Medulla oblongata (tissue), 1 donor: ENCODE results near the gene MPZL2.

Experiments
- DNase-seq: peaks from one replicate; pipeline ENCODE4 v3.0.0-alpha.2; 2015; ENCODE audit errors: extremely low spot score

The MPZL2 gene

DNA sequence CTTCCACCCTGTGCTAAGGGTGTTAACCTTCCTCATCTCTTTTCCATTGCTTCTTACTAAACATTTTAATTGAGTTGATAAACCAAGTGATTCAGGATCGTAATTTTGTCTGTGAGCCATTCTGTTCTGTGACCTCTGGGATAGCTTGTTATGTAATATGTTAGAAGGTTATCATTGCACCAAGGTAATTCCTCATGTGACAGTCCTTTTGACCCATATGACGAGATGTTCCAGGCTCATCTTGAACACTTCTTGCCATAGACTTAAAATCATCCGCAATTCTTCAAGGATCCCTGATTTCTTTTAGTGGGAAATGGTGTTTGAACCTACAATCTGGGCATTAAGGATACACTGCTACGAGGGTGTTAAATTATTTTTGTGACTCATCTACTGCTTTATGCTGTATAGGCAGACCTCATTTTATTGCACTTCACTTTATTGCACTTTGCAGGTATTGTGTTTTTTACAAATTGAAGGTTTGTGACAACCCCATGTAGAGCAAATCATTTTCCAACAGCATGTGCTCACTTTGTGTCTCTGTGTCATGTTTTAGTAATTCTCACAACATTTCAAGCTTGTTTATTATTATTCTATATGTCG is 19.0 kb upstream of the MPZL2 start:
- DNase-seq: no peak

DNA sequence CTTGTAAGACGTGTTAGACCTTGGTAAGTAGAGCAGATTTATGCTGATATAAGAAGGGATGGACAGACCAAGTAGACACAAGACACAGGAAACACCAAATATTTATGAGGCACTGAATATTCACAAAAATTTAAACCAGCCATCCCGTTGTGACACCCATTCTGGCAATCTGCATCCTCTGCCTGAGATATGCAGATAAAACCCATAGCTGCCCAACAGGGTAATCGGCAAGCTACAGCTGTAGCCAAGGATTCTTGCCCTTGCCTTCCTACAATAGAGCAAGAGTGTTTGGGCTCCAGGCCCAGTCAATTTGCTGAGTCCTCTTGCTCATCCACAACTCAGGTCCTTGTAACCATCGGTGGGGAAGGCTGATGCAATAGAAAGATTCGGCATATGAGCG is 18.5 kb upstream of the MPZL2 start:
- DNase-seq: no peak

DNA sequence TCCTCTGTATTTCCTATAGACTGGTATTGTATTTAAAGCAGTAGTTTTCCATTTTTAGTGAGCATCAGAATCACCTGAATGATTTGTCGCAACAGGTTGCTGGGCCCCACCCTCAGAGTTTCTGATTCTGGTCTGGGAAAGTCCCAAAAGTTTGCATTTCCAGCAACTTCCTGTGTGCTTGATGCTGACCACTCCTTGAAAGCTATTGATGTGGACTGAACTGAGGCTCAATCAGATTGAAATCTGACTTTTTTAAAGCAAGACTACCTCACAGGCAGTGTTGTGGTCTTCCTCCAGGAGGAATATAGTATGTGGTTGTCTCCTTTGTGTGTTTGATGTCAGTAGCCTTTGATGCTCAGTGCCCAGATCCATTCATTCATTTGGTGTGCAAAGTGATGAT is 17.2 kb upstream of the MPZL2 start:
- DNase-seq: no peak

DNA sequence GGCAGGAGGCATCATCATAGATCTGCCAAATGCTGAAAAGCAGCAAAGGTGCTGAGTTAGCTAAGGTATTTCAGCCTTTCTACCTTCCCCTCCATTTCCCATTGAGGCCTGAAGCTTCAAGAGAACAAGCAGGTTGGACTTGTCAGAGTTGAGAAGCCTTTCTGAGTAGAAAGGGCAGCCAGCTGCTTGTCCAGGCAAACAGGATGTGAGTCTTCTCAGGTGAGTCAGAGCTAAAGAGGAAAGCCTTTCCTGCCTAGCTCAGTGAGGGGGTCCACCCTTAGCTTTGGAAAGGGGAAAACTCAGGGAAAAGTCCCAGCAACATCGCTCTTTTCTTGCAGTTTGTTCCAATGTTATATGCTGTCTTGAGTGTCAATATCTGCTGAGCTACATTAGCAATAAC is 13.2 kb upstream of the MPZL2 start:
- DNase-seq: no peak

DNA sequence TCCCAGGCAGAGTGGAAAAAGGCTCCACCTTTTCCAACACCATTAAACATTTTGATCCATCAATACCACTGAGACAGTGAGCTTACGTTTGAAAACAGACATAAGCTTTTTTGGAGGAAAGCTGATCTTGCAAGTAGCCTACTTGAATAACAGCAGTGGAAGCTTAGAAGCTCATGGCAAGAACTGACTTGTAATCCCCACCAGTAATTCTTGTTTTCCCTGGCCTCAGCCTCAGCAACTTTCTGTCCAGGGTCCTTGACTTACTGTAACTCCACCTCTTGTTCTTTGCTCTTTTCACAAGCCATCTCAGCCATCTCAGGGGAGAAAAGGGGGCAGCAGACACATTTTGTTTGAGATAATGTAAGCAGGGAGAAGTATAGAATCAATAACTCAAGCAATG is 12.3 kb upstream of the MPZL2 start:
- no peak for DNase-seq

DNA sequence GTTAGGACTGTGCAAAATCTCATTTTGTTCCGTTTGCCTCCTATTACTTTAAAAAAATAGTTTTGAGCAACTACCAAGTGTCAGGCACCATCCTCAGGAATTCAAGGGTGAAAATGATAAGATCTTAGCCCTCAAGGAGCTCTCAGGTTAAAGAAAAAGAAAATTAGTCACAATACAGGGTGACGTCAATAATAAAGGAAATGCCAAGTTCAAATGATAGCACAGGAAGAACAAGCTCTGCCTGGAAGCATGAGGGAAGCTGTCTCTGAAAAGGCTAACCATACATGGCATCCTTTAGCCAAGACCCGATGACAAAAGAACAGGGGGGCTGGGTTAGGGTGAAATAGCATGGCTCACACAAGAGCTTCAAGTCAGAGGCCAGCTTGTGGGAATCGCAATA is 11.1 kb upstream of the MPZL2 start:
- no peak for DNase-seq

DNA sequence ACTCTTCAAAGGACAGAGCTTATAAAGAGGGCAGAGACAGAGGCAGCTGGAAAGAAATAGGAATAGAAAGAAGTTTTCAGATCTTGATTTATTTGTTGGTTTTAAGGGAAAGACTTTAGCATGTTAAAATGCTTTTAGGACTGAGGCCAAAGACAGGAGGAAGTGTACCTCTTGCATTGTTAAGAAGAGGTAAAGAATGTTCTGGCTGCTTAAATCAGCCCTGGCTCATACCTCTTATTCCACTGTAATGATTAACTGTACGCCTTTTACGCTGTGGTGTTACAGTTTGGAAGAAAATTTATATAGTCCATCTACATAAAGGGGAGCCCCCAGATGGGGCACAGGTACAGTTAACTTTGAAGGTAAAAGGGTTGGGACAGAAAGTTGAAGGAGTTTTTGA is 10.1 kb upstream of the MPZL2 start:
- no peak for DNase-seq

DNA sequence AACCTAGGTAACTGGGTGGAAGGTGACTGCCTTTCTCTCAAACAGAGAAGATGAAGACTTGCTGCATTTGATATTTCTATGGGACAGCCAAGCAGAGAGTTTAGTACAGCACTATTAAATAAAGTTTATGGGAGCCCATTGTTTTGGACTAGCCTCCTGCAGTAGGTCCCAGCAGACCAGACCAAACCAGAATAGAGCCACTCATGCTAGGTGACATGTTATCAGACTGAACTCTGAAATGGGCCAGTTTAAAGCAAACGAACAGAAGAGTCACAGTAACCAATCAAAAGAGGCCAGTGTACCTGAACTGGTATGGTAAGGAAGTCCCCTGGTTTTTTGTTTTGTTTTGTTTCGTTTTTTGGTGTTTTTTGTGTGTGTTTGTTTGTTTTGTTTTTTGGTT is 7.9 kb upstream of the MPZL2 start:
- DNase-seq: no peak

DNA sequence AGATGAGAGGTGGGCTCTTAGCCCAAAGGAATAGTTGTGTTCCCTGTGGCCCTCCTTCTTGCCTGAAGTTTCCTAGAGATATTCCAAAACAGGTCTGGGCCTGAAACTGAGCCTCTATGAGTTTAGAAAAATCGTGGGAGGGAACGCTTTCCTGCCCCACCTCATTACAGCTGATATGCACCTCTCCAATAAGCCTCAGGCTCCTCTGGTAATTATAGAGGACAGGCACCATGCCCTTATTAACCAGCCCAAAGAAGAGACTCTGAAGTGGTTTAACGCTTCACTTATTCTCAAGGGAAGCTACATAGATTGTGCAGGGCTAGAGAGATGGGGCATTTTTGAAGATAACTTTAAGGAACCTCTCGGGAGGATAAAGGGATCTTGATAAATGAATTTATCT is 3.4 kb upstream of the MPZL2 start:
- no peak for DNase-seq

DNA sequence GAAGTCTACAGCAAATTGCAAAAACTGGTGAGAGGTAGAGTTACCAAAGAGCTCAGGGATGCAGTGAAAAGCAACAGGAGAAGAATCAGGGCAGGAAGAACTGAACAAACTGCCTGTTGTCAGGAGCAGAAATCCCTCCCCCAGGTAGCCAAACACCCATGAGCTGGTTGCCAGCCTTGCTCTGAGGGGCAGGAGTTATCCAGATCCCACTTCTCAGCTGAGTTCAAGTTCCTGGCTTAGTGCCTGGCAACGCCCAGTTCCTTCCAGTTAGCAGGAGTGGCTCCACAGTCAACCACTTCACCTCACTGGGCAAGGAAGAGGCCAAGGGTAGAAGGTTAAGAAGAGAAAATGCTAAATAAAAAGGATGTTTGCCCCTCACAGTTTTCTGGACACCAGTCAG is 1.9 kb upstream of the MPZL2 start:
- DNase-seq: no peak

DNA sequence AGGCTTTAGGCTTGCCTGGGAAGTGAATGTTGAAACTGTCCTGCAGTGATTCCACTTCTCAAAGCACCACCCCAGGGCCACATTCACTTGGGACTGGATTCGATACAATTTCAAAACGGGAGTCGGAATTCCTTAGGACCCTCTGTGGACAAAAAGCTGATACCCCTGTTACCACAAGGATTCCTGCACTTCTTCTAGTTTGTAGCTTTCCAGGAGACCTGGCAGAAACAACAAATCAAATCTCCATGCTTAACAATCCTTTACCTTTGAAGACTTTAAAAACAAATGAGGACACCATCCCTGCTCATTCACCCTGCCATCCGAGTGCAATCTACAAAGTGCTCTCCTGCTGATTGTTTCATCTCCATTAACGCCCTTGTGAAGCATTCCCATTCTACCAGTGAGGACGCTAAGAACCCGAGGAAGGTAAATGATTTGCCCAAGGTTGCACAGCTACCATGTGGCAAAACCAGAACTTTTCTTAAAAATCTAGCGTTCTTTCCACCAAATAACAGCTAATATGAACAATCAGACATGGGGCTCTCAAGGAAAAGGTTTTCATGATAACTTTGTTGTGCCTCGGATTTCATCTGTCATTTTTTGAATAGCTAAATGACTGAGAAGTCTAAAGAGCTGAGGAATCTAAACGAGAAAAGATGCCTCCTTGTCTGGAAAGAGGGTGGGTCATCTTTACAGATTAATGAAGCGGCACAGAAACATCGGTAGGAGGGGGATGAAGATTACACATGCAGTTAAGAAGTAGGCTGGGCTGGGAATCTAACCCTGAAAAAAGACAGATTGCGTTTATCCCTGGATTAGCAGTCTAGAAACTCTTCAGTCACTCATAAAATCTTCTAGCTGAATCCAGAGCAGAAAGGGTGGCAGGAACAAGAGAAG is 720 bp upstream of the MPZL2 start:
- DNase-seq: no peak

DNA sequence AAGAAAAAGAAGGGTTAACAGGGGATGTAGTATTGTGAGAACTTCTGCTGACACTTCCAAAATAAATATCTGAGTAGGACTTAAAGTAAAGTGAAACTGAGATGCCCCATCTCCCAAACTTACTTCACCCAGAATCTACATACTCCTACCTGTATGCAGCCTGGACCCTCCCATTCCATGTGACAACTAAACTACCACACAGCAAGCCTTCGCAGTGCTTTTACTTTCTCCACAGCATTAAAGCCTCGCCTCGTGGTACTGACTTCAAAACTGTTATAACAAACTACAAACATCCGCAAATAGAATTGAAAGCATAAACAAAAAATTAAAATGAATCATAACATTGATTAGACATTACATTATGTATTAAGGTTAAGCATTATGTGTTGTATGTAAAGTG is 985 bp downstream of the MPZL2 start:
- DNase-seq: no peak

DNA sequence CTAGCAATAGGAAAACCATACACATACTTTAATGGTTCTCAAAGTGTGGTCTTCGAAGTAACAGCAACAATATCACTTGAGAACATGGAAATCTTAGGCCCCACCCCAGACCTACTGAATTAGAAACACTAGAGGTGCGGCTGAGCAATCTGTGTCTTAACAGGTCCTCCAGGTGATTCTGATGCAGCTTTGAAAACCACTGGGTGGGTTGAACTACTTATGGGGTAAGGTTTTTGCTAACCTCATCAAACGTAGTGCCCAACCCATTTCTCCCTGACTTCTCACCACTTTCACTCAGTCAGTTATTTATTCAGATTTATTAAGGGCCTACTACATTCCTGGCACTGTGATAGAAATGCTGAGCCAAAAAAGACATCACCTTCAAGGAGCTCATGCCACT is 3.7 kb downstream of the MPZL2 start:
- no peak for DNase-seq

DNA sequence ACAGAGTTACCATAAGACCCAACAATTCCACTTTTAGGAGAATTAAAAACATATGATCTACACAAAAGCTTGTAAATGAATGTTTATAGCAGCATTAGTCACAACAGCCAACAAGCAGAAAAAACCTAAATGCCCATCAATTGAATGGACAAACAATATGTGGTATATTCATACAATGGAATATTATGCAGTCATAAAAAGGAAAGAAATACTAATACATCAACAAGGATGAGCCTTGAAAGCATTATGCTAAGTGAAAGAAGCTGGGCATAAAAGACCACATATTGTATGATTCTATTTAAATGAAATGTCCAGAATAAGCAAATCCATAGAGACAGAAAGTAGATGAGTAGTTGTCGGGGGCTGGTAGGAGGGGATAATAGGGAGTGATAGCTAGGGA is 5.0 kb downstream of the MPZL2 start:
- no peak for DNase-seq

DNA sequence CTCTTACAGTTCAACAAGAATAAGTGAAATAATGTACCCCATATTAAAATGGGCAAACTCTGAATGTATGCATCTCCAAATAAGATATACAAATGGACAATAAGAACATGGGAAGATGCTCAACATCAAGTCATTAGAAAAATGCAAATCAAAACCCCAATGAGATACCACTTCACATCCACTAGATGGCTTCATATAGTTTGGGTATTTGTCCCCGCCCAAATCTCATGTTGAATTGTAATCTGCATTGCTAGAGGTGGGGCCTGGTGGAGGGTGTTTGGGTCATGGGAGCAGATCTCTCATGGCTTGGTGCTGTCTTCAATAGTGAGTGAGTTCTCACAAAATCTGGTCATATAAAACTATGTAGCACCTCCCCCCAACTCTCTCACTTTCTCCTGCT is 5.7 kb downstream of the MPZL2 start:
- no peak for DNase-seq

DNA sequence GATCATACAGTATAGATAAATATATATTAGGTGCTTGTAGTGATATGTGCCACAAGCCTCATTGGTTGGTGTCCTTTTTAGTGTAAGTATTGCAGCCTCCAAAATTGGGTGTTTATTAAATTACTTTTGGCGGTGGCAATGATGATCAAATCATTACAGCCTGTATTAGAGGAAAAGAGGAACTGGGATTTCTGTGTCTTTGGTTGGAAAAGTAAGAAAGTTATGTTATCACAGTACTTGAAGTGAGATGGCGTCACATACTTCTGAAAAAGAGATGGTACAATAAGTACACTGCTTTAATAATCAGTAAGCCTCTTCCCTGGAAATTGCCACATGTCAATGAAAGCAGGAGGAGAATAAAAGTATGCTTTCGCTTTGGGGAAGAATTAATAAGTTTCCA is 11.4 kb downstream of the MPZL2 start:
- DNase-seq: no peak

DNA sequence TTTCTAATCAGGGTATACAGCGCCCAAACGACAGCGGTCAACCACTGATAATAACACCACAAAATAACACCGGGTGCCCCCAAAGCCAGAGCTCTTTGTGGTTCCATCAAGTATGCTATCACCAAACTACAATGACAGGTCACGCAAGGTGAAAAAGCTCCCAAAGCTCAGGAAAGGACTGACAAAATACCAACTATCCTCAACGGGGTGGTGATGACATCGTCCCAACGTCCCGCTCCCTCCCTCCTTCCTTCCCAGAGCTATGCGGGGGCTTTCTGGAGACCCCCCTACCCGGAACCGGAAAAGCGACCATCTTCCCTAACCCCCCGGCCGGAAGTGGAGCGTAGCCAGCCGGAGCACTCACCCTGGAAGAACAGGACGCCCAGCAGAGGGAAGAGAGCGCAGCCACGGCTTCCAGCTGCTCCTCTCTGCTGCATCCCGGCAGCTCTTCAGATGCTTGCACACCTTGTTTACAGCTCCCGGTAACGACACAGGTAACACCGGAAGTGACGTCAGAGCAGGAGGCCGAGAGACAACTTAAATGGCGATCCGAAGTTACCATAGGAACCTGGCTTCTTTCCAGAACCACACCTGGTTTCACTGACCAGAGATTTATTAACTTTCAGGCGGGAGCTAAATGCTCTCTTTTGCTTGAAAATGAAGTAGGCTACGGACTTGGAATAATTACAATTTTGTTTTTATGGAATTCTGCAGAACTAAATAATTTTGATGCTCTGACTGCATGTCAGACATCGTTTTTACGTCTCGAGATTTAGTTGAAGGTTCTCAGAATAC is 12.0 kb downstream of the MPZL2 start, which contains the start of gene MPZL3:
TSS of gene MPZL3 (minus strand) at position 508 of the 795 bp plus-strand sequence. CDS start at position 437, 71 bp downstream.
- peak; percentile 76 for DNase-seq

DNA sequence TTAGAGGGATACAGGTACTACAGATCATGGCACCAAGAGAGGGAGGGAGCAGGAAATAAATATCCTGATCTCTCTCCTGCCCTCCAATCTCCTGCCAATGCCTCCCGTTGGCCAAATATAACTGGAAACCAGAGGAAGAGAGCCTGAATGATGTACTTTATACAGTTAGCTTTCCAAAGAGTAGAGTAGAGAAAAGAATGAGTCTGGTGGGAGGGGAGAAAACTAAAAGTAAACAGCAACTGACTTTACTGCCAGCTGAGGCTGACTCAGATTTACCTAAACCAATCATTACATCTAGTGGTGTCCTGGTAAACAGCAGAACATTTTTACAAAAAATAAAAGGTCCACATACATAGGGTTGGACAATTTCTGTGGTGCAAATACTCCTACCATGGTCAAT is 17.1 kb downstream of the MPZL2 start:
- no peak for DNase-seq

DNA sequence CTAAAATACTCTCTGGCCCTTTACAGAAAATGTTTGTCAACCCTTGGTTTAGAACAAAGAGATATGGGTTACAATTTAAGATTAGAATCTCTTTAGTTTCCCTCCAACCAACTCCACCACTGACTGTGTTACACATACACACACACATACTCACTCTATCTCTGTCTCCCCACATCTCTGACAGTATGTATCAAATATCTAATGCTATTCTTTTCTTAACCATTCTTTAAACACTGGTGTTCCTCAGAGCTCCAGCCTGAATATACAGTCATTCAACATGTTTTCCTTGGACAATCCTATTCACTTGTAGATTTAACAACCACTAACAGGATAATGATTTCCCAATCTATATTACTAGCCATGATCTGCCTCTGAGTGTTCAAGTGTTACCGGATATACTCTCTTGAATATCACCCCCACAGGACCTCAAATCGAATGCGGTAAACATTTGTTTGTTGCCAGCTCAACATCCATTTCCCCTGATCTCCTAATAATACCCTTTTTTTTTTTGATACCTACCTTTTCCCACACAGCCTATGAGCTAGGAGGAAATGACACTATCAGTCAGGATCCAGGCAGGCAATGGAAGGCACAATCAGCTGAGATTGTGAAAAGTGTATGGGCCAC is 18.0 kb downstream of the MPZL2 start:
- no peak for DNase-seq

DNA sequence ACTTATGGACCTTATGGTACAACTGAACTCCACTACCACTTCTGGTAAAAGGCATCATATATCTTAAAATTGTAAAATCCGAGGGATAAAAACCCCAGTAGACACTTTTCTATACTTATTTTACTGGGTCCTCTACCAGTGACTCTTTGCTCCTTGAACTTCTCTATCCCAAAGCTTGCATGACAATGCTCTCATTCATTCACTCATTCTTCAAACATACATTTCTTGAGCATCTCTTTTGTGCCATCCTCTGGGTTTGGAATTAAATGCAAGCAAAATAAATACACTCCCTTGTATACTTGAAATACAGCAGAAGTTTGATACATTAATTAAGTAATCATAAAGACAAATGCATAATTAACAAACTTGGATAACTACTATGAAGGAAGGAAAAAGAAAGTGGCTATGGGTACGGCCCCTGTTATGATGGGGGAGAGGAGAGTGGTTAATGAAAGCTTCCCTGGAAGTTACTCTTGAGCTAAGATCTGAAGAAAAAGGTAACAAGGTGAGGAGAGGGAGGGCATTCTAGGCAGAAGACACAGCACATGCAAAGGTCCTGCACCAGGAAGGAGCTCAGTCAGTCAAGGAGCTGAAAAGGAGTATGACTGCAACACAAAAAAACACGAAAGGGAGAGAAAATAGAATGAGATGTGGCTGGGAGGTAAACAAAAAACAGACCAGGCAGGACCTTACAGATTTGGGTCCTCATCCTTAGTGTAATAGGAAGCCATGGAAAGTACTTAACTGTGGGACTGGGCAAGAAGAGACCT is 19.9 kb downstream of the MPZL2 start:
- no peak for DNase-seq

DNA sequence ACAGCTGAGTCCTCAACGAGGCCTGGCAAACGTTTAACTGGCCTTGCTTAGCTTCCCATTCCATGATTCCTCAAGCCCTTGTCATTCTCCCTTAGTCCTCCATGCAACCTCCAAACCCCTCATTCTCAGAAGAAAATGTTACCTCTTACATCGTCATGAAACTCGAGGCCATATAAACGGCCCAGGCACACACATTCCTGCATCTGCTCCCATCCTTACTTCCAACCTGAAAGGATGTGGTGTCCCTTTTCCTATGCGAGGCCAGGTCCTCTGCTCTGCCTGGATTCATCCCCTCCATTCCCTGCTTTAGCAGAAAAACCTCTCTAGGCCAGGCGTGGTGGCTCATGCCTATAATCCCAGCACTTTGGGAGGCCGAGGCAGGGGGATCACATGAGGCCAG is 20.9 kb downstream of the MPZL2 start:
- no peak for DNase-seq

DNA sequence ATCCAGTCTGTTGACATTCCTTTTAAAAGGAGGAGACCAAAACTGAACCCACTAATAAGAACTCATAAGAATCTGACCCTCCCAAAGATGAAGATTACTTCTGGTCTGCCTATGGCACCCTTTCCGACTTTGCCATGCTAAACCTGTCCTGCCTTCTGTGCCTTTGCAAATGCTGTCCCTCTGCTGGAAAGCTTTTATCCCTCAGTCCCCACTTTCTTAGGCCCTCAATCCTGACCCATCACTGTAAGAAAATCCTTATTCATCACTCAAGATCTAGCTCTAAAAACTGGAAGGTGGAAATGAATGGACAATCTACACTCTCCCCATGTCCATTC is 22.4 kb downstream of the MPZL2 start:
- DNase-seq: no peak
